HCT116 (cell line): ENCODE measurements around the gene GDPD5.

Source experiments
- CTCF ChIP-seq, 3 experiments: fragments of 200-600 bp in 1 of 3; sonication (generic) in 1 of 3; IDR thresholded peaks in 2 of 3; conservative IDR thresholded peaks in 1 of 3; 2 replicates each; pipeline ENCODE4 v1.5.1; 2012 to 2017; ENCODE audit warnings: low read depth in 2 of 3, low read length in 2 of 3, antibody characterized with exemption in 1 of 3, borderline replicate concordance in 1 of 3, control low read depth in 1 of 3, mild to moderate bottlenecking in 1 of 3, mixed read lengths in 1 of 3, mixed run types in 1 of 3, moderate library complexity in 1 of 3; ENCODE audit not compliant: insufficient read depth in 1 of 3
- EZH2 ChIP-seq: fragments of 200-600 bp; sonication (generic); IDR thresholded peaks from 2 replicates; pipeline ENCODE4 v1.6.1; 2017; ENCODE audit warnings: antibody characterized with exemption, mixed run types
- POLR2A ChIP-seq: IDR thresholded peaks from 2 replicates; pipeline ENCODE4 v1.7.0; 2011; ENCODE audit warnings: borderline replicate concordance; ENCODE audit not compliant: insufficient read depth, insufficient read length; ENCODE audit errors: extremely low read depth
- SIN3A ChIP-seq: IDR thresholded peaks from 2 replicates; pipeline ENCODE4 v1.6.1; 2012; ENCODE audit warnings: low read depth

DNA sequence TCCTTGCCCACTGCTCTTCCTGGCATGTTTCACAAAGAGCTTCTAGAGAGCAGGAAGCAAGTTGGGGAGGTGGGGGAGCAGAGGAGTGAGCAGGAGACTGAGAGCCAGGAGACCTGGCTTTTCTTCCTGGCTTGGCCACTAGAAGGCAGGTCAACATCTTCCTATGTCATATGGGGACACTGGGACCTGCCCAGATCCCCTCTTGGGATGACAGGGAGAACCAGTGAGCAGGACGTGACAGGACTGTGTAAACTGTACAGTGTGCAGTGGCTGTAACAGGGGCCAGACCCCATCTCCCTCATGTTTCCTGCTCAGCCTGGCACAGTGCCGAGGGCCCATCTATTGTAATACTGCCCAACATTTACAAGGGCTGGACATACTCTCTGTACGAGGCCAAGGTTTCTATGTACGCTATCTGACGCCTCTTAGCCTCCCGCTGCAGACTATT, 29.4 kb downstream of the GDPD5 start:
- TF ChIP-seq SIN3A, result no peak
- TF ChIP-seq EZH2, result no peak
- TF ChIP-seq CTCF (IDR thresholded peaks at IDR 0.05 in 2 of 3, conservative IDR thresholded peaks at IDR 0.05 in 1 of 3; ENCODE audit: borderline replicate concordance in 1 of 3, insufficient read depth in 1 of 3, low read depth in 2 of 3, low read length in 2 of 3), result peak in 1 of 3 experiments; percentile 37; a peak in 2 of 6 replicates
- TF ChIP-seq POLR2A, result no peak
